K562 (cell line): ENCODE results near the gene PAQR7. TPM values are rescaled to one million over a fixed set of nuclear protein-coding genes. Genes with fewer than 3 reads are reported as not detected.

Source experiments
- AFF1 ChIP-seq, 2 experiments: fragments of 450-650 bp; IDR thresholded peaks; 2 replicates each; pipeline ENCODE4 v1.6.1; 2018; ENCODE audit warnings: mild to moderate bottlenecking in 2 of 2, low read depth in 1 of 2; ENCODE audit not compliant: partially characterized antibody in 2 of 2
- CBX2 ChIP-seq: fragments of 200-600 bp; sonication (generic); IDR thresholded peaks from one replicate; pipeline ENCODE4 v1.6.1; 2012; ENCODE audit warnings: mild to moderate bottlenecking, low read length, inconsistent platforms; ENCODE audit not compliant: insufficient read depth, poor library complexity, severe bottlenecking
- LCOR ChIP-seq: sonication (generic); formaldehyde crosslinking; IDR thresholded peaks from 2 replicates; pipeline ENCODE4 v1.8.0; 2022; ENCODE audit warnings: mild to moderate bottlenecking, missing genetic modification reagents
- PCBP1 ChIP-seq: fragments of 200-400 bp; formaldehyde crosslinking; IDR thresholded peaks from 2 replicates; pipeline ENCODE4 v1.6.1; 2018; ENCODE audit warnings: mild to moderate bottlenecking, low read depth, low read length; ENCODE audit not compliant: poor library complexity, severe bottlenecking
- SP1 ChIP-seq: sonication (generic); formaldehyde crosslinking; IDR thresholded peaks from 2 replicates; pipeline ENCODE4 v1.8.1; 2022; ENCODE audit warnings: mild to moderate bottlenecking, missing genetic modification reagents
- SUPT5H ChIP-seq: fragments of 450-650 bp; IDR thresholded peaks from 2 replicates; pipeline ENCODE4 v1.6.1; 2016
- ZNF197 ChIP-seq: fragments of 200-800 bp; sonication (Bioruptor generic); IDR thresholded peaks from 2 replicates; pipeline ENCODE4 v1.6.1; 2016; ENCODE audit warnings: low read depth, missing genetic modification characterization, missing compliant biosample characterization
- ZNF780A ChIP-seq: fragments of 250-450 bp; sonication (Bioruptor Pico); IDR thresholded peaks from 2 replicates; pipeline ENCODE4 v1.5.0; 2021; ENCODE audit warnings: mild to moderate bottlenecking
- polyA plus RNA-seq, 8 experiments: library from polyadenylated mRNA; depleted of rRNA in 4 of 8; stranded (reverse) in 5 of 8; unstranded in 3 of 8; fragments of >200 nt; fragmentation: Nextera tagmentation in 2 of 8; fragmentation: Illumina TruSeq in 1 of 8; extraction: Ambion mirVana in 2 of 8; extraction: Trizol in 1 of 8; gene quantifications; 2 replicates each; pipeline versions ENCODE4 v1.2.1 to v1.2.3, GENCODE V29; 2011 to 2014; ENCODE audit warnings: inconsistent platforms in 1 of 8, missing spikeins in 1 of 8
- total RNA-seq, 7 experiments: library from RNA; depleted of rRNA in 6 of 7; stranded (reverse); fragments of >200 nt in 6 of 7; fragmentation: Illumina TruSeq in 2 of 7; extraction: Trizol in 2 of 7; gene quantifications; 2 replicates each; pipeline versions ENCODE4 v1.2.1 to v1.2.3, GENCODE V29; 2011 to 2021; ENCODE audit warnings: low replicate concordance in 1 of 7

The PAQR7 gene
- total and polyA plus RNA-seq, 9 of the 15 experiments (the other 6 are each of a cell fraction or from before 2014, with no cell fraction given), result 1.1 to 5.2 (median 2.6) TPM

GRCh38 chr1:25904943-25905679 lies 29.6 kb upstream of the PAQR7 start (continued):
- TF ChIP-seq AFF1 (IDR thresholded peaks at IDR 0.05; ENCODE audit: low read depth in 1 of 2, partially characterized antibody in 2 of 2), result no peak
- TF ChIP-seq LCOR, result peak; percentile 17; the same call in 1 of the 2 replicates
- peak; percentile 48; the same call in 1 of the 2 replicates for TF ChIP-seq SUPT5H
- no peak for TF ChIP-seq ZNF780A (CRISPR knock-in tag)
- TF ChIP-seq ZNF197 (CRISPR knock-in tag), result no peak
- peak; percentile 81; the same call in 1 of the 2 replicates for TF ChIP-seq SP1
- TF ChIP-seq CBX2, result no peak
- no peak for TF ChIP-seq PCBP1
